HL-60 (cell line): ENCODE measurements around the gene ODC1.

Experiments used
- DNase-seq, 2 experiments: peaks; one replicate each; pipeline ENCODE4 v3.0.0-alpha.2; 2010 to 2020; ENCODE audit warnings: low read depth in 1 of 2, low spot score in 1 of 2
- H3K27ac ChIP-seq: fragments of 250-450 bp; sonication (Bioruptor Pico); replicated peaks from 2 replicates; pipeline ENCODE4 v1.5.1; 2020; ENCODE audit warnings: mild to moderate bottlenecking, moderate library complexity
- H3K27me3 ChIP-seq: fragments of 250-450 bp; sonication (Bioruptor Pico); 2 replicates; pipeline ENCODE4 v1.5.1; 2021; ENCODE audit warnings: mild to moderate bottlenecking, moderate library complexity; ENCODE audit not compliant: insufficient read depth, poor library complexity, severe bottlenecking
- H3K4me3 ChIP-seq: replicated peaks from 2 replicates; pipeline ENCODE4 v1.5.1; 2011; ENCODE audit warnings: mild to moderate bottlenecking, control low read depth, low read length; ENCODE audit not compliant: insufficient read depth
- CTCF ChIP-seq: IDR thresholded peaks from one replicate; pipeline ENCODE4 v1.5.1; 2011; ENCODE audit warnings: low read length, control low read depth, inconsistent platforms; ENCODE audit not compliant: insufficient read depth
- GABPA ChIP-seq: IDR thresholded peaks from 2 replicates; pipeline ENCODE4 v1.6.1; 2012; ENCODE audit warnings: low read depth
- POLR2AphosphoS5 ChIP-seq: IDR thresholded peaks from 2 replicates; pipeline ENCODE4 v1.6.1; 2012; ENCODE audit warnings: low read depth
- REST ChIP-seq: IDR thresholded peaks from 2 replicates; pipeline ENCODE4 v1.6.1; 2012; ENCODE audit warnings: low read depth; ENCODE audit not compliant: insufficient replicate concordance
- SPI1 ChIP-seq: IDR thresholded peaks from 2 replicates; pipeline ENCODE4 v1.6.1; 2012; ENCODE audit warnings: low read depth, mild to moderate bottlenecking, borderline replicate concordance

The ODC1 gene

GRCh38 chr2:10476723-10477442, 28.8 kb upstream of the ODC1 start:
- H3K27ac ChIP-seq, result no peak overlapping the region
- no peak for DNase-seq

GRCh38 chr2:10475811-10476660, 27.9 kb upstream of the ODC1 start:
- Histone ChIP-seq H3K27me3 (no peaks in the 10 kb centered on the region), H3K4me3 (no peak overlapping the region), H3K27ac (no peak overlapping the region)
- TF ChIP-seq POLR2AphosphoS5, result no peak
- TF ChIP-seq REST, result no peak
- TF ChIP-seq GABPA, result no peak
- TF ChIP-seq CTCF, result no peak
- TF ChIP-seq SPI1, result no peak
- no peak for DNase-seq

More at GRCh38 chr2:10476723-10477442, 28.8 kb upstream of the ODC1 start:
- Histone ChIP-seq H3K4me3 (no peak overlapping the region), H3K27me3 (no peaks in the 10 kb centered on the region)
- no peak for TF ChIP-seq POLR2AphosphoS5
- TF ChIP-seq GABPA, result no peak
- no peak for TF ChIP-seq CTCF

GRCh38 chr2:10475221-10475722, 27.1 kb upstream of the ODC1 start:
- Histone ChIP-seq H3K4me3 (no peak overlapping the region), H3K27me3 (no peaks in the 10 kb centered on the region), H3K27ac (no peak overlapping the region)
- no peak for TF ChIP-seq POLR2AphosphoS5
- TF ChIP-seq REST, result no peak
- no peak for TF ChIP-seq SPI1
- no peak for TF ChIP-seq CTCF
- no peak for TF ChIP-seq GABPA
- no peak for DNase-seq
